DMS 273 (cell line): ENCODE results near the gene QRICH2.
"Not testable (repeated sequence)": the region's sequence is repeated elsewhere in the genome, so short reads cannot be mapped to it uniquely, and the experiment has no call there.

Source experiments
- DNase-seq: peaks from one replicate; lab custom pipeline; 2025; ENCODE audit not compliant: unreplicated experiment; lab: John Stamatoyannopoulos, UW

Gene QRICH2

DNA sequence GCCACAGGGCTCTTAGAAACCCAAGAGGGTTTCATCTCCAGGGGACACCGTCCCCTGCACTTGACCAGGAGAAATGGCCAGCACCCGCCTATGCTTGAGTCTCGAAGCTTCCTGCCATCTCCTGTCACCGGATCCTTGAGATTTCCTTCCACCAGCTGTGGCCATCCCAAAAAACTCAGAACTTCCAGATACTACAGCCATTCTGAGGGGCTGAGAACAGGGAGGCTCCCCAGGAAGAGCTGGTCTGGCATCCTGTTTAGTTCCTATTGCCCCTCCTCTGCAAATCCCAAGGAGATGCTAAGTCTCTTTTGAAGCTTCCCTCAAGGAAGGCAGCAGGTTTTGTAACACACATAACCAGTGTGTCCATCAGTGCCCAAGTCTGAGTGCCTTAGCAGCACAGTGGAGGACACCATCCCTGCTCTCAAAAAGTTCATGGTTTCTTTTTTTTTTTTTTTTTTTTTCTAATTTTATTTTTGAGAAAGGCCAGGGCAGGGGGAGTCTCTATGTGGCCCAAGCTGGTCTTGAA is 41.0 kb downstream of the QRICH2 start:
- DNase-seq, result no peak

DNA sequence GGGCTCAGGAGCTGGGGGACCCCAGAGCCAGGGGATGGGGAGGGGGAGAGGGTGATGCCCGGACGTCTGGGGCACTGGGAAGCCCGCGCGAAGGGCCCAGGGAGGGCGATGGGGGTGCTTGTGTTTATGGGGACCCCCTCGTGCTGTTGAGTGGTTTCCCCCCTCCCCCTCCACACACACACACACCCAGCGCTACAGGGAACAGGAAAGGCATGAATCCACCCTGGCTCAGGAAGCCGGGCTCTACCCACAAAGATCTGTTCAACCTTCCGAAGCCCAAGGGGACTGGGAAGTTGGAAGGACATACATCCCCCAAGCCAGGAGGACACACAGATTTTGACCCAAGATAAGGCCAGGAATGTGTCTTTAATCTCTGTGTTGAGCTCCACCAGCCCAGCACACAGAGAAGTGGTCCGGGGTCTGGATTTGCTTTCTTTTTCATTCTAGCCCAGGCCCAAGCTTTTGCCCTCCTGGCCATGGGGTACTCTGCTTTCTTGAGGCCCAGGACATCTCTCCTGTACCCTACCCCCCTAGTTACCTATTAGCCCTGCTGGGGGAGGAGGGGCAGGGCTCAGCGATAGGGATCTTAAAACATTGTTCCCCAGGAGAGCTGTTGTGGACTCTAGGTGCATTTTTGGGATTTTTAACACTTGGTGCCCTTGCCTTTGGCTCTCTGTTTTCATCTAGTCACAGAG is 41.7 kb downstream of the QRICH2 start:
- DNase-seq, result peak; percentile 50

DNA sequence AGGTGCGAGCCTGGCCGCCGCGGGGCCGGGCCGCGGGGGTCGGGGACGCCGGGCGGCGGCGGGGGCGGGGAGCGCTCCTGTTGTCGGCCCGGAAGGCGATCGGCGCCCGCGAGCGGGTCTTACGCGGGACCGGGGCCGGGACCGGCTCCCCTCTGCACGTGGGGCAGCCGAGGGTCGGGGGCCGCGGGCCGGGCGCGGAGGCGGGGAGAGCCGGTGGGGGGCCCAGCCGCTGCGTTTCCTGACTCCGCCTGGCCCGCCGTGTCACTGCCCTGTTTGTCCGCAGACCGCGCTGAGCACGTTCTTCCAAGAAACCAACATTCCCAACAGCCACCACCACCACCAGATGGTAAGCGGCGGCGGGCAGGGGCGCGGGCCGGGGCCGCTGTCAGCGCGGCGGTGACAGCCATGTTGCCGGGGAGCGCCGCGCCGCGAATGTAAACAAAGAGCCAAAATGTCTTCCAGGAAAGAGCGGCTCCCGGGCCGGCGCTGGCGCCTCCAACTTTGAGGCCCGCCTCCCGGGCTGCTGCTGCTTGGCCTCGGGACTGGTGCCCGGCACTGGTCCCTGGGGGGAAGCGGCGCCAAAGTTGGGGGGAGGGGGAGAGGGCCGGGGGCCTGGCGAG is 42.3 kb downstream of the QRICH2 start:
- DNase-seq, result peak; percentile 84

DNA sequence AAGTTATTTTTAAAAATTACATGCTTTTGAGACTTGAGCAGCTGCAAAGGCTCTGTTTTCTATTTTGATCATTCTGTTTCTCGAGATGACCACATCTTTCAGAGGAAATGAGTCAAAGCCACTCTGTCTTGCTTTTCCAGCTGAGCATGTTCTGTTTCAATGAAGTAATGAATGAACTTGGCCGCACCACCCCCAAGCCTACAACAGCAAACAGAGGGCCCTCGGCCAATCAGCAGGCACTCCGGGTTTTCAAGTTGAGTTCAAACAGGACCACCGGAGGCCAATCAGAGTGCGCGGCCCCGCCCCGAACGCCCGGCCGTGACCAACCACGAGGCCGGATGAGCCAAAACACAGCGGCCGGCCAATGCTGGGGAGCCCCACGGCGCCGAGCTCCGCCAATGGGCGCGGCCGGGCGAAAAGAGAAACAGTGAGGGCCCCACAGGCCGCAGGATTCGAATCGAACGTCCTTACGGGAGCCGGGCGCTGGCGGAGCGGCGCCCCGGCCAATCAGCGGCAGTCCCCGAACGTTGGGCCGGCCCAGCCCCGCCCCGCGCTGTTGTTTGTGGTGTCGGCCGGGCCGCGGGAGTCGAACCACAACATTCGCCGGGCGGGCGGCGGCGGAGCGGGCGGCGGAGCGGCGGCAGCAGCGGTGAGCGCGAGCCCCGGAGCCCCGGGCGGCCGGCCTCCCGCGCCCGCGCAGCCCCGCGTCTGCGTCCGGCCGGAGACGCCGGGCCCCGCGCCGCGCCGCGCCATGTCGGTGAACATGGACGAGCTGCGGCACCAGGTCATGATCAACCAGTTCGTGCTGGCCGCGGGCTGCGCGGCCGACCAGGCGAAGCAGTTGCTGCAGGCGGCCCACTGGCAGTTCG is 43.1 kb downstream of the QRICH2 start, which contains the start of gene UBALD2:
TSS of gene UBALD2 (plus strand) at position 594 of the 869 bp plus-strand sequence. CDS start at position 752, 158 bp downstream.
- peak; percentile 99 for DNase-seq

DNA sequence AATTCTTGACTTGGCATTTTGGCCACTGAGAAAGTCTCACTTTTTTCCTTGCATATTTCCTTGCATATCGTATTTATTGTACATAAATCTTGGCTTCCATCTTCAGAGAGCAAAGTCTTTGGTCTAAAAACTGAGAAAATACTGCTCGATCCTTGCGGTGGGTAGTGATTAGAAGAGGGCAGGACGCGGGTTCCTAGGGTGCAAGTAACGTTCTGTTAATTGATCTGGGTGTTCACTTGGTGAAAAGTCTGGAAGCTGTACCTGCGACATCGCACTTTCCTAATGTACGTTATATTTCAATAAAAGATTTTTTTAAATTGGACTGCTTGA is 43.7 kb downstream of the QRICH2 start:
- no peak for DNase-seq

DNA sequence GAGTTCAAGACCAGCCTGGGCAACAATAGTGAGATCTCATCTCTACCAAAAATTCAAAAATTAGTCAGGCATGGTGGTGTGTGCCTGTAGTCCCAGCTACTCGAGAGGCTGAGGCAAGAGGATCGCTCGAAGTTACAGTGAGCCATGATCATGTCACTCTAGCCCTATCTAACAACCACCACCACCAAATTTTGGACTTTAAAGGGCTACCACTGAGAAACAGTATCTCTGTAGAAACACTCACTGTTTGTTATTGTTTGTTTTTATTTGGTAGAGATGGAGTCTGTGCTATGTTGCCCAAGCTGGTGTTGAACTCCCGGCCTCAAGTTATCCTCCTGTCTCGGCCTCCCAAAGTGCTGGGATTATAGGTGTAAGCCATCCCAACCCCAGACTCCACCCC is 44.2 kb downstream of the QRICH2 start:
- no peak for DNase-seq

DNA sequence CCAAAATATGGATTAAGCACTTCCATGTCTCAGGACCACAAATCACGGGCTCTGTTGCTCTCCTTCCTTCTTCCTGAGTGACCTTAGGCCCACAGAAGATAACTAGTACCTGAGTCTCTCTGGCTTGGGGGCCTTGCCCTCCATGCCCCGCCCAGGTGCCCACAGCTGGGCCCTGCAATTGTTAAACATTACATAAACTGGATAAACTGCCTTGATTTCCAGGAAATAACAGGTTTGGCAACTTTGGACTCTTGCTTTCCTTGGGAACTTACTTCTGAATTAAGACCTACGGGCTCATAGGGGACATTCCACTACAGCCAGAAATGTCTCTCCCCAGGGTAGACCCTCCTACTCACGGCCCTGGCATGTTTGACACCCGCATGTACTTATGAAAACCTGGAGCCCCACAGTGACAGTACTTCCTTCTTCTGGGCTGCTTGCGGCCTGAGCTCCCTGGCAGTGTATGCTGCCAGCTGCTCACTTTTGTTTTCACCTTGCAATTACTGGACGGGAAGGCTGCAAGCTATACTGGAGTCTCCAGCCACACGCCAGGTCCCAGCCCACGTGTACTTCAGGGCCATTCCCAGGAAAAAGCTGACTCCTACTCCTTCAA is 45.2 kb downstream of the QRICH2 start:
- peak; percentile 85 for DNase-seq

DNA sequence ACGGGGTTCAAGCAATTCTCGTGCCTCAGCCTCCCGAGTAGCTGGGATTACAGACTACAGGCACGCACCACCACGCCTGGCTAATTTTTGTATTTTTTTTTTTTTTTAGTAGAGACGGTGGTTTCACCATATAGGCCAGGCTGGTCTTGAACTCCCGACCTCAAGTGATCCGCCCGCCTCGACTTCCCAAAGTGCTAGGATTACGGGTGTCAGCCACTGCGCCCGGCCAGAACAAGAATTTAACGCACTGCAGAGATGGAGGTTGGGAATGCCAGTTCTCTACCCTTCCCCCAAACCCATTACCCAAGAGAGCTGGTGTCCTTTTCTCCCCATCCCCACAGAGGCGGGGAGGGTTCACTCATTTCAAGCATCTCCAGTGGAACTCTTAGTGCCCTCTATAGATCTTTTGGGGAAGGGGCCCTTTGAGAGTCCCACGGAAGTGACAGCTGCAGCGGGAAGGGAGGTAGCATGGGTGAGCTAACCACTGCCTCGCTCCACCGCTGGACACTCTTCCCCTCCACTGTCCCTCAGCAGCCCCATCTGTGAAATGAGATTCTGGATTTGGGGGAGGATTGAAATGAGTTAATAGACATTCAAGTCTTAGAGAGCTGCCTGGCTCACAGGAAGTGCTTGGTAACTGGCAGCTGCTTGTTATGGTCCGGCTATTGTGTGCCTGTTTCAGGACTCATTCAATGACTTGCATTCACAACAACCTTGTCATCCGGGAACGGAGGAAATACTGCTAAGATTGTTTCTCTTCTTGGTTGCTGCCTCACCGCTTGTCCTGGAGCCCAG is 46.5 kb downstream of the QRICH2 start:
- no peak for DNase-seq

DNA sequence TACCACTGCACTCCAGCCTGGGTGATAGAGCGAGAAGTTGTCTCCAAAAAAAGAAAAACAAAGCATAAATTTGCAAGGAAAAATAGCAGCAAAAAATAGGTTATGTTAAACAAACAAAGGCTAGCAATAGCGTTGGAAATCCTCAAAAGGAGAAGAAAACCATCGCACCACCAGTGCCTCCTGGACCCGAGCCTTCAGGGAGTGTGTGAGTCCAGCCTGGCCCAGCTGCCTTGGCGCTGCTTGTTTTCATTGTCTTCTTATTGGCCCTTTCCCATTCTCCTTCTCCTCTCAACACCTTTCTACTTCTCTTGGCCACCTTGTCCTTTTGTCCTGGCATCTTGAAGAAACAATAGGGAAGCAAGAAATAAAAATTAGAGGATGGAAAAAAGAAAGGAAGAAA is 47.4 kb downstream of the QRICH2 start:
- no peak for DNase-seq

DNA sequence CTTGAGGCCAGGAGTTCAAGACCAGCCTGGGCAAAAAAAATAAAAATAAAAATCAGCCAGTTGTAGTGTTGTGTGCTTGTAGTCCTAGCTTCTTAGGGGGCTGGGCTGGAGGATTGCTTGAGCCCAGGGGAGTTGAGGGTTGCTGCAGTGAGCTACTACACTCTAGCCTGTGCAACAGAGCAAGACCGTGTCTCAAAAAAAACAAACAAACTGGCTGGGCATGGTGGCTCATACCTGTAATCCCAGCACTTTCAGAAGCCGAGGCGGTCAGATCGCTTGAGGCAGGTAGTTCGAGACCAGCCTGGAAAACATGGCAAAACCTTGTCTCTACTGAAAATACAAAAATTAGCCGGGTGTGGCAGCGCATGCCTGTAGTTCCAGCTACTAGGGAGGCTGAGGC is 47.9 kb downstream of the QRICH2 start:
- no peak for DNase-seq

DNA sequence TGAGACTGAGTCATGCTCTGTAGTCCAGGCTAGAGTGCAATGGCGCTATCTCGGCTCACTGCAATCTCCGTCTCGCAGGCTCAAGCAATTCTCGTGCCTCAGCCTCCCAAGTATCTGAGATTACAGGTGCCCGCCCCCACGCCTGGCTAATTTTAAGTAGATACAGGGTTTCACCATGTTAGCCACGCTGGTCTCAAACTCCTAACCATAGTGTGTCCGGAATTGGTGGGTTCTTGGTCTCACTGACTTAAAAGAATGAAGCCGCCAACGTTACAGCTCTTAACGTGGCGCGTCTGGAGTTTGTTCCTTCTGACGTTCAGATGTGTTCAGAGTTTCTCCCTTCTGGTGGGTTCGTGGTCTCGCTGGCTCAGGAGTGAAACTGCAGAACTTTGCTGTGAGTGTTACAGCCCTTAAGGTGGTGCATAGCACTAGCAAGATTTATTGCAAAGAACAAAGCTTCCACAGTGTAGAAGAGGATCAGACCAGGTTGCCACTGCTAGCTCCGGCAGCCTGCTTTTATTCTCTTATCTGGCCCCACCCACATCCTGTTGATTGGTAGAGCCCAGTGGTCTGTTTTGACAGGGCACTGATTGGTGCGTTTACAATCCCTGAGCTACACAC is 51.5 kb downstream of the QRICH2 start:
- DNase-seq, result not testable (repeated sequence)

DNA sequence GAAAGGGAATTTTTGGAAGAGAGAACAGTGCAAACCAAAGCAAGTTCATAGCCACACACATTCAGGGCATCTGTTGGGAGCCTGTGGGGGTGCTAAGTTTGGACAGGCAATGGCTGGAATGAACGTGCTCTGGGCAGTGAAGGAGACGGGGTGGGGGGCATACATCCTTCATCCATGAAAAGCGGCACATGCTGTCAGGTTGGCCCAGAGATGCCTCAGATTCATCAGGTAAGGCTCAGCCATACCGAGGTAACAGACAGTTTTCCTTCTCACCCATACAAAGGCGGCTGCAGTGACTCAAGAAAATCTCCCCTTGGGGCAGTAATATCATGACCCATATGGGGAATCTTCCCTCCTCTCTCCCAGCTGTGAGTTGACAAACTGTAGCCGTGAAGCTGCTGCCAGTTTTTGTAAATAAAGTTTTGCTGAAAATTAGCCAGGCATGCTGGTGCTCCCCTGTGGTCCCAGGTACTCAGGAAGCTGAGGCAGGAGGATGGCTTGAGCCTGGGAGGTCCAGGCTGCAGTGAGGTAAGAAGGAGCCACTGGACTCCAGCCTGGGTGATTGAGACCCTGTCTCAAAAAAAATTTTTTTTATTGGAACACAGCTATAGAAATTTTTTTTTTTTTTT is 52.2 kb downstream of the QRICH2 start:
- DNase-seq, result no peak

DNA sequence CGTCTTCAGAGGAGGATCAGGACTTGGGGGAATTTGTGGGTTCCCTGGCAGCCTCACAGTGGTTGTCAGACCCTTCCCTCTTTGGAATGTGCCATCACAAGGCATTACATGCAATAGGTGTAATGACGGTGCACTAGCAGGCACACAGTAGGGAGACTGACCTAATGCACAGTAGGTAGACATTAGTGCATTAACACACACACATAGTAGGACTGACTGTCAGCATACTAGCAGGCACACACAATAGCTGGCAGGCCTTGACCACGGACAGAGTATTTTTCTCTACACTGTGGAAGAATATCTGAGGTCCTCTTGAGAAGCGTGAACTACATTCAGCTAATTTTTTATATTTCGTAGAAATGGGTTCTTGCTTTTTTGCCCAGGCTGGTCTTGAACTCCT is 53.8 kb downstream of the QRICH2 start:
- no peak for DNase-seq

DNA sequence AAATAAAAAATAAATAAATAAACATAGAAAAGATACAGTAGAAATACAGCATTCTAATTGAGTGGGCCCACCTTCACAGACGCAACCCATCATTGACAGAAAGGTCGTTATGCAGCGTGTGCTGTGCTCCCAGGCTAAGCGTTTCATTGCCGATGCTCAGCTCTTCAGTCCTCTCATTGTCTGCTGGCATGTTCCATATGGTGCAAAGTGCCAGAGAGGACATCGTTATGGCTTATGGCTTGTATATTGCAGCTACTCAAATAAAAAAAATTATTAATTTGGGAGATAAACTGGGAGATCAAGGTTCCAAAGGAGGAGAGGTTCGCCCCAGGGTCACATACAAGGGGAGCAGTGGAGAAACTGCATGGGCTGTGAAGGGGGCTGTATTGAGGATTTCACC is 54.2 kb downstream of the QRICH2 start:
- no peak for DNase-seq

DNA sequence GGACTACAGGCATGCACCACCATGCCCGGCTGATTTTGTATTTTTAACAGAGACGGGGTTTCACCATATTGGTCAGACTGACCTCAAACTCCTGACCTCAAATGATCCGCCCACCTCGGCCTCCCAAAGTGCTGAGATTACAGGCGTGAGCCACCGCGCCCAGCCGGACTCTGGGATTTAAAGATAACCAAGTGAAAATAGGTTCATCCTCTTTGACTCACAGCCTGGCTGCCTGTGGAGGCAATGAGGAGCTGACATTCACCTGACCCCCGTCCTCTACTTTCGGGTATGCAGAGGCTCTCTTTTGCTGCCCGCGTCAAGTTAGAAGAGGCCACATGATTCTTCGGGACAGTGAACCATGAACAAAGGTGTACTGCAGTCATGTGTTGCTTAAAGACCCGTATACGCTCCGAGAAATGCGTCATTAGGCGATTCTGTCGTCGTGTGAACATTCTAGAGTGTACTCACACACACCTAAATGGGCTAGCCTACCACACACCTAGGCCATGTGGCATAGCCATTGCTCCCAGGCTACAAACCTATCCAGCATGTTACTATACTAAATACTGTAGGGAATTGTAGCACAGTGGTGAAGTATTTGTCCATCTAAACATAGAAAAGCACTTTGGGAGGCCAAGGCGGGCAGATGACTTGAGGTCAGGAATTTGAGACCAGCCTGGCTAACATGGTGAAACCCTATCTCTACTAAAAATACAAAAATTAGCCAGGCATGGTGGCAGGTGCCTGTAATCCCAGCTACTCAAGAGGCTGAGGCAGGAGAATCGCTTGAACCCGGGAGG is 54.9 kb downstream of the QRICH2 start:
- not testable (repeated sequence) for DNase-seq

DNA sequence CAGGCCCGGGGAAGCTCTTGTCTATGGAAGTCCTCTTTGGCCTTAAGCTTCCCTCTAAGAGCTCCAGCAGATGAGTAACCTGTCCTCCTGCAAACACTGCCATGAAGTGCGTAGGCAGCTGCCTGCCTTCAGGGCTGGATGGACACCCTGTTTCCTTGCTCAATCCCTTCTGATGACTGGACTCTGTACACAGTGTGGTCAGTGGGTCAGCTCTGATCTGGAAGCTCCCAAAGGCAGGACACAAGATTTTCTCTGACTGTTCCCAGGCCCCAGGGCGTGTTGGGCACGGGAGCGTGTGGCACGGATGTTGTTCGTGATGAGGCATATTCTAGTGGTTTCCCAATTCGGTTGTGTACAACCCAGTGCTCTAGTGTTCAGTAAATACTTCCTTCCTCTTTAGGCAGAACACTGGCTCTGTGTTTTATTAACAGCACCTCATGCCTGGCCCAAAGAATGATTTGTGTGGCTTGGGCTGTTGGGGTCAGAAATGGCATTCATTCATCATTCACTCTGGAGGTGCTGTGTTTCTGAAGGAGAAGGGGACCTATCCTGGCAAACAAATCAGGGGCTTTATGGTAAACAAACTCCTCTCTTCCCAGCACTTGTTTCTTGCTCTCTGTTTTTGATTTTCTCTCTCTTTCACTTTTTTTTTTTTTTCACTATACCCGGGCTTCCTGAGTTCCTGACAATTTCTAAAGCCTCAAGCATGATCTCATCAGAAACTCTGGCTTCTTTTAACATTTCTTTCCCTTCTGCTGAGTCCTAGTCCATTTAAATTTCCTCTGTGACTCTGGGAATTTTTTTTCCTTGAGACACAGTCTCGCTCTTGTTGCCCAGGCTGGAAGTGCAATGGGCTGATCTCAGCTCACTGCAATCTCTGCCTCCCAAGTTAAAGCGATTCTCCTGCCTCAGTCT is 55.8 kb downstream of the QRICH2 start:
- no peak for DNase-seq

DNA sequence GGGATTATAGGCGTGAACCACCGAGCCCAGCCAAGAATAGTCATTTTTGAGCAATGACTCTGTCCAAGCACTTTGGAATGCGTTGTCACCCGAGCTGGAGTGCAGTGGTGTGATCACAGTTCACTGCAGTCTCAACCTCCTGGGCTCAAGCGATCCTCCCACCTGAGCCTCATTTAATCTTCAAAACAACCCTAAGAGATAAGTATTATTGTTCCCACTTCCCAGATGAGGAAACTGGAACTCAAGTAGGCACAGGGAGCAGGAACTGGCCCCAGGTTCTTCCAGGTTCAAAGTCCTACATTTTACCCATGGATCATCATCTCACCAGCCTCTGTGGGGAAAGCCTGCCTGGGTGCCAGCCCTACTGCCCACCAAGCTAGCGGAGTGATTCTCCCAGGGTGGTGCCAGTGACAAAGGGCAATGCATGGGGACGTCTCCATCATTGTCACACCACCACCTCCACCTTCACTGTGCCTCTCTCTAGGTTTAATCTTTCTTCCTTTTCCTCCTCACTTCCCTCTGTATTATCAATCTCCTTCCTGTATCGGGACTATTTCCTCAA is 56.5 kb downstream of the QRICH2 start:
- DNase-seq, result no peak
